ENCODE measurements around the gene AASDH.

DNA sequence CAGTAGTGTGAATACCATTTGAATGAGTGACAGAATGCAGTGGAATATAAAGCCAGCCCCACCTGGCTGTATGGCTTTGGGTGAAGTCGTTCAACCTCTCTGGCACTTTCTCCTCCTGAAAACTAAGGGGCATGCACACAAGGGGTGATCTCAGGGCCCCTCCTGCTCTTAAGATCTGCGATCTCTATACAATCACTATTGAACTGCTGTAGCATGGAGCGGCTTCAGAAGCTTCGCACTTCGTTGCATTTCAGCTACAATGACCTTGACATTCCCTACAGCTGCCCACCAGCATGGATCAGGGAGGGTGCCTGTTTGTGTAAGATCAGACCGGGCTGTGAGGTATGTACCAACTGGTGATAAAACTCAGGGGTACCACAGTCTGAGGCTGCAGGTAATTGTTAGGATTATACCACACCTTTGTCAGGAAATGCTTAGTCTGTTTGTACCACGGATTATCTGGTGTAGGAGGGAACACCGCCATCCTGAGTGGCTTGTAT lies 85.2 kb downstream of the AASDH start:
- TF ChIP-seq, protein P1, sequence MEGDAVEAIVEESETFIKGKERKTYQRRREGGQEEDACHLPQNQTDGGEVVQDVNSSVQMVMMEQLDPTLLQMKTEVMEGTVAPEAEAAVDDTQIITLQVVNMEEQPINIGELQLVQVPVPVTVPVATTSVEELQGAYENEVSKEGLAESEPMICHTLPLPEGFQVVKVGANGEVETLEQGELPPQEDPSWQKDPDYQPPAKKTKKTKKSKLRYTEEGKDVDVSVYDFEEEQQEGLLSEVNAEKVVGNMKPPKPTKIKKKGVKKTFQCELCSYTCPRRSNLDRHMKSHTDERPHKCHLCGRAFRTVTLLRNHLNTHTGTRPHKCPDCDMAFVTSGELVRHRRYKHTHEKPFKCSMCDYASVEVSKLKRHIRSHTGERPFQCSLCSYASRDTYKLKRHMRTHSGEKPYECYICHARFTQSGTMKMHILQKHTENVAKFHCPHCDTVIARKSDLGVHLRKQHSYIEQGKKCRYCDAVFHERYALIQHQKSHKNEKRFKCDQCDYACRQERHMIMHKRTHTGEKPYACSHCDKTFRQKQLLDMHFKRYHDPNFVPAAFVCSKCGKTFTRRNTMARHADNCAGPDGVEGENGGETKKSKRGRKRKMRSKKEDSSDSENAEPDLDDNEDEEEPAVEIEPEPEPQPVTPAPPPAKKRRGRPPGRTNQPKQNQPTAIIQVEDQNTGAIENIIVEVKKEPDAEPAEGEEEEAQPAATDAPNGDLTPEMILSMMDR (IDR thresholded peaks at IDR 0.05; ENCODE audit: insufficient read depth, low read depth, low read length) = no peak
- TF ChIP-seq EZH2 (IDR thresholded peaks at IDR 0.05; ENCODE audit: insufficient read depth, low read length) = no peak
